Vagina (tissue), 2 donors: ENCODE results near the gene ZFX.

ENCODE experiments used
- POLR2AphosphoS5 ChIP-seq, 2 donors: sonication (generic); formaldehyde crosslinking; IDR thresholded peaks; one replicate each; pipeline ENCODE4 v1.9.0; 2017; ENCODE audit warnings: antibody characterized with exemption in 2 of 2, mild to moderate bottlenecking in 2 of 2, low read depth in 1 of 2; ENCODE audit not compliant: insufficient read depth in 1 of 2
- TF ChIP-seq, protein P1 (sequence below), 3 experiments: fragments of 450-650 bp in 2 of 3; fragments of 200-600 bp in 1 of 3; sonication (generic) in 1 of 3; IDR thresholded peaks; one replicate each; pipeline ENCODE4 v1.5.1; 2017 to 2019; ENCODE audit warnings: antibody characterized with exemption in 3 of 3, mild to moderate bottlenecking in 2 of 3, moderate library complexity in 2 of 3

DNA sequence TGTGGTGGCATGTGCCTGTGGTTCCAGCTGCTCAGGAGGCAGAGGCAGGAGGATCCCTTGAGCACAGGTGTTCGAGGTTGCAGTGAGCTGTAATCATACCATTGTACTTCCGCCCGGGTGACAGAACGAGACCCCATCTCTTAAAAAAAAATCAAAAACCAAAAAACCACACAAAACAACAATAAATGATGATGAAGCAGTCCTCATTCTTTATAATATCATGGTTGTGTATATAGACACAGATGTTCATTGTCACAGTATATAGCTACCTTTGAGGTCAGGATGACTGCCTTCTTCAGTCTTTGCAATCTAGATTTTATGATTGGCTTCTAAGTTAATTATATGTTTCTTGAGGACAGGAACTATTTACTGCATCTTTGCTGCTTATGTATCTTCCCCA, 37.0 kb downstream of the ZFX start:
- TF ChIP-seq, protein P1, sequence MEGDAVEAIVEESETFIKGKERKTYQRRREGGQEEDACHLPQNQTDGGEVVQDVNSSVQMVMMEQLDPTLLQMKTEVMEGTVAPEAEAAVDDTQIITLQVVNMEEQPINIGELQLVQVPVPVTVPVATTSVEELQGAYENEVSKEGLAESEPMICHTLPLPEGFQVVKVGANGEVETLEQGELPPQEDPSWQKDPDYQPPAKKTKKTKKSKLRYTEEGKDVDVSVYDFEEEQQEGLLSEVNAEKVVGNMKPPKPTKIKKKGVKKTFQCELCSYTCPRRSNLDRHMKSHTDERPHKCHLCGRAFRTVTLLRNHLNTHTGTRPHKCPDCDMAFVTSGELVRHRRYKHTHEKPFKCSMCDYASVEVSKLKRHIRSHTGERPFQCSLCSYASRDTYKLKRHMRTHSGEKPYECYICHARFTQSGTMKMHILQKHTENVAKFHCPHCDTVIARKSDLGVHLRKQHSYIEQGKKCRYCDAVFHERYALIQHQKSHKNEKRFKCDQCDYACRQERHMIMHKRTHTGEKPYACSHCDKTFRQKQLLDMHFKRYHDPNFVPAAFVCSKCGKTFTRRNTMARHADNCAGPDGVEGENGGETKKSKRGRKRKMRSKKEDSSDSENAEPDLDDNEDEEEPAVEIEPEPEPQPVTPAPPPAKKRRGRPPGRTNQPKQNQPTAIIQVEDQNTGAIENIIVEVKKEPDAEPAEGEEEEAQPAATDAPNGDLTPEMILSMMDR (IDR thresholded peaks at IDR 0.05), result no peak
- no peak for TF ChIP-seq POLR2AphosphoS5 (IDR thresholded peaks at IDR 0.05; ENCODE audit: insufficient read depth in 1 of 2, low read depth in 1 of 2)
